AG10803 (cell line): ENCODE results near the gene MCU.

Source experiments
- DNase-seq: peaks from one replicate; pipeline ENCODE4 v3.0.0; 2010; ENCODE audit warnings: low read depth
- H3K4me3 ChIP-seq: 2 replicates; pipeline ENCODE4 v1.5.1; 2011; ENCODE audit warnings: mild to moderate bottlenecking, low read length, control low read depth
- CTCF ChIP-seq: conservative IDR thresholded peaks from 2 replicates; pipeline ENCODE4 v1.5.1; 2011; ENCODE audit warnings: mild to moderate bottlenecking, low read length, control low read depth, inconsistent platforms

The MCU gene

GRCh38 chr10:72688208-72688651, 3.7 kb upstream of the MCU start:
- peak; percentile 70 for DNase-seq
- no peak for TF ChIP-seq CTCF
- H3K4me3 ChIP-seq, result no peak overlapping the region

- no peak overlapping the region for H3K4me3 ChIP-seq
These were observed 2.3 kb upstream of the MCU start for GRCh38 chr10:72689660-72690059.

GRCh38 chr10:72690071-72690755, 1.7 kb upstream of the MCU start:
- no peak for DNase-seq
- no peak overlapping the region for H3K4me3 ChIP-seq

More at GRCh38 chr10:72689660-72690059, 2.3 kb upstream of the MCU start:
- no peak for DNase-seq
- TF ChIP-seq CTCF, result no peak

GRCh38 chr10:72691470-72691862, 477 bp upstream of the MCU start:
- no peak for TF ChIP-seq CTCF
- H3K4me3 ChIP-seq, result peak overlapping the region; percentile 86
- DNase-seq, result no peak

More at GRCh38 chr10:72690071-72690755, 1.7 kb upstream of the MCU start:
- no peak for TF ChIP-seq CTCF

- peak overlapping the region; percentile 86 for H3K4me3 ChIP-seq
- no peak for DNase-seq
- no peak for TF ChIP-seq CTCF
These were observed 726 bp downstream of the MCU start for GRCh38 chr10:72692744-72692993.

- peak overlapping the region; percentile 86 for H3K4me3 ChIP-seq
- DNase-seq, result peak; percentile 36
- no peak for TF ChIP-seq CTCF
These were observed 1.2 kb downstream of the MCU start for GRCh38 chr10:72692994-72693781.
